ENCODE data around the gene FAM24B.
"Not testable (repeated sequence)": the region's sequence is repeated elsewhere in the genome, so short reads cannot be mapped to it uniquely, and the experiment has no call there.

DNA sequence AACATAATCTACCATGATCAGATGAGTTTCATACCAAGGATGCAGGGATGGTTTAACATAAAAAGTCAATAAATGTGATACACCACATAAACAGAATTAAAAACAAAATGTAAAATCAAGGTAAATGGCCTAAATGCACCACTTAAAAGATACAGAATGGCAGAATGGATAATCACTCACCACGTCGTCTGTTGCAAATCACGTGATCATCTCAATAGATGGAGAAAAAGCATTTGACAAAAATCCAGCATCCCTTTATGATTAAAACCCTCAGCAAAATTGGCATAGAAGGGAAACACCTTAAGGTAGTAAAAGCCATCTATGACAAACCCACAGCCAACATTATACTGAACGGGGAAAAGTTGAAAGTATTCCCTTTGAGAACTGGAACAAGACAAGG, 24.5 kb upstream of the FAM24B start:
- not testable (repeated sequence) for TF ChIP-seq TAF1 (conservative IDR thresholded peaks at IDR 0.05); YY1 (IDR thresholded peaks at IDR 0.05); EGR1 (IDR thresholded peaks at IDR 0.05; ENCODE audit: low read depth in 2 of 2); GABPA (IDR thresholded peaks at IDR 0.05 in 1 of 2, conservative IDR thresholded peaks at IDR 0.05 in 1 of 2); JUND (IDR thresholded peaks at IDR 0.05)
- TF ChIP-seq, protein P1, sequence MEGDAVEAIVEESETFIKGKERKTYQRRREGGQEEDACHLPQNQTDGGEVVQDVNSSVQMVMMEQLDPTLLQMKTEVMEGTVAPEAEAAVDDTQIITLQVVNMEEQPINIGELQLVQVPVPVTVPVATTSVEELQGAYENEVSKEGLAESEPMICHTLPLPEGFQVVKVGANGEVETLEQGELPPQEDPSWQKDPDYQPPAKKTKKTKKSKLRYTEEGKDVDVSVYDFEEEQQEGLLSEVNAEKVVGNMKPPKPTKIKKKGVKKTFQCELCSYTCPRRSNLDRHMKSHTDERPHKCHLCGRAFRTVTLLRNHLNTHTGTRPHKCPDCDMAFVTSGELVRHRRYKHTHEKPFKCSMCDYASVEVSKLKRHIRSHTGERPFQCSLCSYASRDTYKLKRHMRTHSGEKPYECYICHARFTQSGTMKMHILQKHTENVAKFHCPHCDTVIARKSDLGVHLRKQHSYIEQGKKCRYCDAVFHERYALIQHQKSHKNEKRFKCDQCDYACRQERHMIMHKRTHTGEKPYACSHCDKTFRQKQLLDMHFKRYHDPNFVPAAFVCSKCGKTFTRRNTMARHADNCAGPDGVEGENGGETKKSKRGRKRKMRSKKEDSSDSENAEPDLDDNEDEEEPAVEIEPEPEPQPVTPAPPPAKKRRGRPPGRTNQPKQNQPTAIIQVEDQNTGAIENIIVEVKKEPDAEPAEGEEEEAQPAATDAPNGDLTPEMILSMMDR (IDR thresholded peaks at IDR 0.05; ENCODE audit: low read depth, low read length, missing input control): not testable (repeated sequence)

Data from liver (tissue), 3 donors.